PC-3 (cell line): ENCODE data around the gene ABCG8. TPM values are rescaled to one million over a fixed set of nuclear protein-coding genes. Genes with fewer than 3 reads are reported as not detected.

Experiments
- ATAC-seq: fragments of 200-7000 bp; cut with Tn5 transposase; 2 replicates; pipeline ENCODE4 v1.9.1; 2020; ENCODE audit warnings: mild to moderate bottlenecking, moderate library complexity
- BruUV-seq: library from RNA; stranded (reverse); fragments of 400-500 nt; replicated peaks from 2 replicates; lab custom pipeline; 2021; lab: Mats Ljungman, UMichigan
- CTCF ChIA-PET: fragments of 300-600 bp; sonication (Branson Sonifier 250); formaldehyde crosslinking; loops from one replicate; lab custom pipeline; 2022; ENCODE audit warnings: antibody characterized with exemption; lab: Charles Lee
- POLR2A ChIA-PET: fragments of 300-600 bp; sonication (Branson Sonifier 250); formaldehyde crosslinking; loops from one replicate; lab custom pipeline; 2022; ENCODE audit warnings: antibody characterized with exemption; ENCODE audit not compliant: unreplicated experiment; lab: Charles Lee
- DNase-seq: peaks from one replicate; pipeline ENCODE4 v3.0.0-alpha.2; 2015
- H2AFZ ChIP-seq: fragments of 300-600 bp; sonication (generic); 2 replicates; pipeline ENCODE4 v1.6.0; 2016; ENCODE audit warnings: antibody characterized with exemption, low read length
- H3F3A ChIP-seq: fragments of 300-600 bp; sonication (generic); one replicate; pipeline ENCODE4 v1.6.0; 2017; ENCODE audit warnings: antibody characterized with exemption, low read length, control low read depth, mild to moderate bottlenecking; ENCODE audit not compliant: unreplicated experiment
- H3K27ac ChIP-seq: fragments of 300-600 bp; sonication (generic); 2 replicates; pipeline ENCODE4 v1.5.1; 2016; ENCODE audit warnings: mild to moderate bottlenecking, low read length
- H3K27me3 ChIP-seq: fragments of 300-600 bp; sonication (generic); 2 replicates; pipeline ENCODE4 v1.6.1; 2016; ENCODE audit warnings: low read length, mixed read lengths
- H3K36me3 ChIP-seq: fragments of 300-600 bp; sonication (generic); 2 replicates; pipeline ENCODE4 v1.6.1; 2016; ENCODE audit warnings: low read depth, mixed run types, low read length, mixed read lengths
- H3K4me1 ChIP-seq: fragments of 300-600 bp; sonication (generic); 2 replicates; pipeline ENCODE4 v1.5.1; 2016; ENCODE audit warnings: low read length; ENCODE audit not compliant: insufficient read depth
- H3K4me2 ChIP-seq: fragments of 300-600 bp; sonication (generic); 2 replicates; pipeline ENCODE4 v1.6.0; 2016; ENCODE audit warnings: low read length
- H3K4me3 ChIP-seq: fragments of 300-600 bp; sonication (generic); 2 replicates; pipeline ENCODE4 v1.5.1; 2016; ENCODE audit warnings: mild to moderate bottlenecking, low read length, mixed read lengths
- H3K79me2 ChIP-seq: fragments of 300-600 bp; sonication (generic); 2 replicates; pipeline ENCODE4 v1.6.1; 2017; ENCODE audit warnings: low read length, mixed read lengths
- H3K9ac ChIP-seq: fragments of 300-600 bp; sonication (generic); 2 replicates; pipeline ENCODE4 v1.6.0; 2016; ENCODE audit warnings: mild to moderate bottlenecking, low read length
- H3K9me2 ChIP-seq: fragments of 300-600 bp; sonication (generic); replicated peaks from 2 replicates; pipeline ENCODE4 v1.6.1; 2016; ENCODE audit warnings: mixed run types, low read length, mixed read lengths
- H3K9me3 ChIP-seq: fragments of 300-600 bp; sonication (generic); 2 replicates; pipeline ENCODE4 v1.6.1; 2016; ENCODE audit warnings: low read length, mixed read lengths
- H4K20me1 ChIP-seq: fragments of 300-600 bp; sonication (generic); 2 replicates; pipeline ENCODE4 v1.6.1; 2016; ENCODE audit warnings: low read length, mixed read lengths
- CTCF ChIP-seq: fragments of 300-600 bp; sonication (generic); conservative IDR thresholded peaks from 2 replicates; pipeline ENCODE4 v1.5.1; 2017; ENCODE audit warnings: antibody characterized with exemption, low read depth, mild to moderate bottlenecking, low read length
- EZH2 ChIP-seq: fragments of 300-600 bp; sonication (generic); IDR thresholded peaks from one replicate; pipeline ENCODE4 v1.6.1; 2017; ENCODE audit warnings: antibody characterized with exemption, mild to moderate bottlenecking, low read length; ENCODE audit not compliant: unreplicated experiment
- EZH2phosphoT487 ChIP-seq: fragments of 300-600 bp; sonication (generic); IDR thresholded peaks from 2 replicates; pipeline ENCODE4 v1.6.1; 2018; ENCODE audit warnings: mild to moderate bottlenecking, antibody characterized with exemption, low read length, borderline replicate concordance
- intact Hi-C: fragments of 100-400 bp; cut with micrococcal nuclease; formaldehyde crosslinking; loops from 2 replicates; pipeline ENCODE4 v1.9.0; 2023
- total RNA-seq: library from RNA; depleted of rRNA; stranded (reverse); fragments of >200 nt; gene quantifications from 2 replicates; pipeline ENCODE4 v1.2.3, GENCODE V29; 2014

ABCG8 gene
- total RNA-seq, 1 experiment from 2014 or later = not detected

DNA sequence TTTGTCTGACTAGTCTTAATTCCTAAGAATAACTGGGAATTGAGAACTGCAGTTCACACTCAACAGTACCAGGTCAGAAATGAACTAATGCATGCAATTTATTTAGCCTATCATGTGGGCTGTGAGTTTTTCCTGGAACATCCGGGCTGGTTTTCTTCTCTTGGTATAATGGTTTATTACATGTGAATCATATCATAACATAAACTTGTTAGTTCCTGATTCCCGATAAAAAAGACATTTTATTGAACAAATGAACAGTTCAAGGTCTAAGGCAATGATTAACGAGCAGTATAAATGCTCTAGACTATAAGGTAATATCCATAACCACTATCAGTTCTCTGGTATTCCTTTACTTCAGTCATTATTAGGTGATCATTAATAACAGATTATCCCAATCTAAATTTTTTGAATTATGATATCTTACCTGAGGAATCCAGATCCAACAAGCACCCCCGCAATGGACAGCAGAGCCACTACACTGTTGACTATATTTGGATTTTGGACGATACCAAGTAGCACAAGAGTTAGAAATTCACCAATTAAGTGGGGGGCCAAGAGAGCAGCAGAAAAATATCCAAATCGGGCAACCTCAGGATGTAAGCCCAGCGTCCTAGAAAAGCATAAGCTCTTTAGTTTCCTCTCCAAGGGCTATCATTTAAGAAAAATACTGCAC is 19.1 kb upstream of the ABCG8 start:
- H3K4me1 ChIP-seq = no peaks in the 10 kb centered on the region
- DNase-seq = no peak
- no peak overlapping the region for H3K27ac ChIP-seq
- BruUV-seq = no TSS peak
- H3K4me3 ChIP-seq = no peak overlapping the region
- no peaks in the 10 kb centered on the region for H3K9me2 ChIP-seq
- H2AFZ ChIP-seq = no peak overlapping the region
- H3K36me3 ChIP-seq = no peaks in the 10 kb centered on the region
- ChIA-PET CTCF (no interaction called here), POLR2A (no interaction called here)
- H3K27me3 ChIP-seq = peaks cover 19% of the 10 kb centered on the region
- no peak overlapping the region for H3K9ac ChIP-seq
- H3K79me2 ChIP-seq = no peaks in the 10 kb centered on the region
- intact Hi-C loops = no loop called here
- no peaks in the 10 kb centered on the region for H4K20me1 ChIP-seq
- ATAC-seq = no peak
- H3F3A ChIP-seq = no peaks in the 10 kb centered on the region
- TF ChIP-seq CTCF (no peak), EZH2phosphoT487 (no peak), EZH2 (no peak)
- H3K9me3 ChIP-seq = no peaks in the 10 kb centered on the region
- H3K4me2 ChIP-seq = no peak overlapping the region

DNA sequence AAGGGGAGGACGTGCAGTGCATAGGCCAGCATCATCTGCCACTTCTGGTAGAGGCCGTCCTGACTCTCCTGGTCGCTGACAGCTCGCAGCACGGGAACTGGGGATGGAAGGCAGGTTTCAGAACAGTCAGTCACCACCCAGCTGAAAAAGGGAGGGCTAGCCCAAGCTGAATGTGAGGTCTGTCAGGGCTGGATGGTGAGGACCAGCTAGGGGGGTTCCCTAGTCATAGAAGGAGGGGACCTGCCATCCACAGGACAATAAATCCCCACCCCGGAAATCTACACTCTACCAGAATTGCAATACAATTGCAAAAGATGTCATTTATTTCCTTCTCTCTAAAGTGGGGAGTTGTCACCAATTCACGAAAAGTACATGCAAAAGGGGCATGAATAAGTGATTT is 15.9 kb upstream of the ABCG8 start:
- Histone ChIP-seq H3K4me3 (no peak overlapping the region), H3F3A (no peaks in the 10 kb centered on the region), H3K4me2 (no peak overlapping the region), H3K79me2 (no peaks in the 10 kb centered on the region), H3K9me2 (no peaks in the 10 kb centered on the region), H4K20me1 (no peaks in the 10 kb centered on the region), H3K4me1 (no peaks in the 10 kb centered on the region), H3K9me3 (no peaks in the 10 kb centered on the region), H3K27ac (no peak overlapping the region), H3K9ac (no peak overlapping the region), H2AFZ (no peak overlapping the region), H3K36me3 (no peaks in the 10 kb centered on the region), H3K27me3 (peaks cover 19% of the 10 kb centered on the region)
- no peak for TF ChIP-seq EZH2
- no peak for TF ChIP-seq EZH2phosphoT487
- no peak for TF ChIP-seq CTCF
- BruUV-seq = no TSS peak
- intact Hi-C loops = no loop called here
- DNase-seq = no peak
- ChIA-PET POLR2A (no interaction called here), CTCF (no interaction called here)
- ATAC-seq = no peak

- POLR2A ChIA-PET = no interaction called here
- no peaks in the 10 kb centered on the region for H3K9me2 ChIP-seq
- no peak overlapping the region for H3K27ac ChIP-seq
- BruUV-seq = no TSS peak
- TF ChIP-seq EZH2 = no peak
- H3K9ac ChIP-seq = no peak overlapping the region
- no peak overlapping the region for H2AFZ ChIP-seq
- intact Hi-C loops = no loop called here
- H3K36me3 ChIP-seq = no peaks in the 10 kb centered on the region
- H3K4me2 ChIP-seq = no peak overlapping the region
- H4K20me1 ChIP-seq = no peaks in the 10 kb centered on the region
- no peaks in the 10 kb centered on the region for H3F3A ChIP-seq
- ATAC-seq = no peak
- H3K9me3 ChIP-seq = no peaks in the 10 kb centered on the region
- H3K4me3 ChIP-seq = no peak overlapping the region
- peaks cover 19% of the 10 kb centered on the region for H3K27me3 ChIP-seq
- CTCF ChIA-PET = no interaction called here
- H3K4me1 ChIP-seq = no peaks in the 10 kb centered on the region
- H3K79me2 ChIP-seq = no peaks in the 10 kb centered on the region
- no peak for DNase-seq
These were observed 15.0 kb upstream of the ABCG8 start for GRCh38 chr2:43823751-43824150.
